GM23338 (cell line): ENCODE measurements around the gene DHX34. TPM values are rescaled to one million over a fixed set of nuclear protein-coding genes. Genes with fewer than 3 reads are reported as not detected.
A peak's percentile ranks its signal among the peaks of the same experiment; 100 is the strongest.
"Not testable (repeated sequence)": the region's sequence is repeated elsewhere in the genome, so short reads cannot be mapped to it uniquely, and the experiment has no call there.

ENCODE experiments used
- ATAC-seq: fragments of 200-7000 bp; cut with Tn5 transposase; 3 replicates; pipeline ENCODE4 v1.9.1; 2020
- DNase-seq: peaks from one replicate; pipeline ENCODE4 v3.0.0-alpha.2; 2015; ENCODE audit warnings: low spot score
- H2AFZ ChIP-seq: fragments of 200-600 bp; sonication (generic); 2 replicates; pipeline ENCODE4 v1.8.0; 2016; ENCODE audit warnings: antibody characterized with exemption, mild to moderate bottlenecking, moderate library complexity
- H3F3A ChIP-seq: fragments of 200-600 bp; sonication (generic); replicated peaks from 2 replicates; pipeline ENCODE4 v1.8.0; 2017; ENCODE audit warnings: antibody characterized with exemption, mixed run types, low read depth
- H3K27ac ChIP-seq: fragments of 200-600 bp; sonication (generic); 2 replicates; pipeline ENCODE4 v1.6.1; 2016; ENCODE audit warnings: low read depth
- H3K27me3 ChIP-seq: fragments of 200-600 bp; sonication (generic); 2 replicates; pipeline ENCODE4 v1.8.0; 2016; ENCODE audit warnings: mild to moderate bottlenecking, mixed run types, moderate library complexity; ENCODE audit not compliant: insufficient read depth
- H3K36me3 ChIP-seq: fragments of 200-600 bp; sonication (generic); 2 replicates; pipeline ENCODE4 v1.8.0; 2016; ENCODE audit warnings: mild to moderate bottlenecking; ENCODE audit not compliant: insufficient read depth
- H3K4me1 ChIP-seq: fragments of 200-600 bp; sonication (generic); 2 replicates; pipeline ENCODE4 v1.8.0; 2016; ENCODE audit warnings: mild to moderate bottlenecking, moderate library complexity; ENCODE audit not compliant: insufficient read depth
- H3K4me2 ChIP-seq: fragments of 200-600 bp; sonication (generic); 2 replicates; pipeline ENCODE4 v1.7.1; 2017; ENCODE audit warnings: mixed run types
- H3K4me3 ChIP-seq: fragments of 200-600 bp; sonication (generic); 2 replicates; pipeline ENCODE4 v1.6.1; 2016; ENCODE audit warnings: mixed run types
- H3K79me2 ChIP-seq: fragments of 200-600 bp; sonication (generic); replicated peaks from 2 replicates; pipeline ENCODE4 v1.8.0; 2017; ENCODE audit warnings: mild to moderate bottlenecking; ENCODE audit not compliant: insufficient read depth
- H3K9me2 ChIP-seq: fragments of 200-600 bp; sonication (generic); 2 replicates; pipeline ENCODE4 v1.8.0; 2017; ENCODE audit not compliant: insufficient read depth
- H4K20me1 ChIP-seq: fragments of 200-600 bp; sonication (generic); replicated peaks from 2 replicates; pipeline ENCODE4 v1.8.0; 2017; ENCODE audit warnings: mild to moderate bottlenecking; ENCODE audit not compliant: insufficient read depth
- H3K27ac Mint-ChIP-seq: 2 replicates; pipeline ENCODE4 v1.8.0; 2020; ENCODE audit warnings: inconsistent platforms, mild to moderate bottlenecking, moderate library complexity, mixed read lengths
- H3K27me3 Mint-ChIP-seq: 3 replicates; pipeline ENCODE4 v1.8.0; 2022; ENCODE audit warnings: low read depth, mild to moderate bottlenecking, moderate library complexity, mixed read lengths, inconsistent platforms; ENCODE audit not compliant: insufficient read depth, poor library complexity
- H3K36me3 Mint-ChIP-seq: 3 replicates; pipeline ENCODE4 v1.8.0; 2021; ENCODE audit warnings: low read depth, mild to moderate bottlenecking, inconsistent platforms, moderate library complexity, mixed read lengths
- H3K4me1 Mint-ChIP-seq: 3 replicates; pipeline ENCODE4 v1.8.0; 2020; ENCODE audit warnings: mild to moderate bottlenecking, inconsistent platforms, mixed read lengths
- H3K4me3 Mint-ChIP-seq: 3 replicates; pipeline ENCODE4 v1.8.0; 2021; ENCODE audit warnings: moderate library complexity, mild to moderate bottlenecking, inconsistent platforms, mixed read lengths
- H3K9me3 Mint-ChIP-seq: 3 replicates; pipeline ENCODE4 v1.8.0; 2020; ENCODE audit warnings: moderate library complexity, mild to moderate bottlenecking, inconsistent platforms, mixed read lengths
- EZH2 ChIP-seq: fragments of 200-600 bp; sonication (generic); IDR thresholded peaks from one replicate; pipeline ENCODE4 v1.8.0; 2017; ENCODE audit warnings: antibody characterized with exemption, mild to moderate bottlenecking, low read depth; ENCODE audit not compliant: unreplicated experiment
- EZH2phosphoT487 ChIP-seq: fragments of 200-600 bp; sonication (generic); IDR thresholded peaks from one replicate; pipeline ENCODE4 v1.8.1; 2018; ENCODE audit warnings: antibody characterized with exemption; ENCODE audit not compliant: unreplicated experiment
- STAT1 ChIP-seq: IDR thresholded peaks from one replicate; pipeline ENCODE4 v1.6.1; 2016; ENCODE audit warnings: antibody characterized with exemption; ENCODE audit not compliant: unreplicated experiment
- ZNF114 ChIP-seq: fragments of 250-450 bp; sonication (Bioruptor Pico); IDR thresholded peaks from 2 replicates; pipeline ENCODE4 v1.5.0; 2020; ENCODE audit warnings: mild to moderate bottlenecking, moderate library complexity
- ZNF331 ChIP-seq: fragments of 250-450 bp; sonication (Bioruptor Pico); IDR thresholded peaks from 2 replicates; pipeline ENCODE4 v1.5.0; 2020; ENCODE audit warnings: low read depth, mild to moderate bottlenecking, moderate library complexity
- polyA plus RNA-seq: library from polyadenylated mRNA; unstranded; fragments of >200 nt; fragmentation: Nextera tagmentation; extraction: Ambion mirVana; gene quantifications from 2 replicates; pipeline ENCODE4 v1.2.1, GENCODE V29; 2016
- total RNA-seq: library from RNA; depleted of rRNA; stranded (reverse); fragments of >200 nt; shearing (Covaris generic); gene quantifications from 2 replicates; pipeline ENCODE4 v1.2.3, GENCODE V29; 2014
- TF ChIP-seq, protein P1 (sequence below): fragments of 250-450 bp; sonication (Bioruptor Pico); IDR thresholded peaks from 2 replicates; pipeline ENCODE4 v1.5.0; 2020; ENCODE audit warnings: mild to moderate bottlenecking, moderate library complexity

The DHX34 gene
- total and polyA plus RNA-seq, 2 experiments from 2014 or later: 16.3 to 50.1 TPM

DNA sequence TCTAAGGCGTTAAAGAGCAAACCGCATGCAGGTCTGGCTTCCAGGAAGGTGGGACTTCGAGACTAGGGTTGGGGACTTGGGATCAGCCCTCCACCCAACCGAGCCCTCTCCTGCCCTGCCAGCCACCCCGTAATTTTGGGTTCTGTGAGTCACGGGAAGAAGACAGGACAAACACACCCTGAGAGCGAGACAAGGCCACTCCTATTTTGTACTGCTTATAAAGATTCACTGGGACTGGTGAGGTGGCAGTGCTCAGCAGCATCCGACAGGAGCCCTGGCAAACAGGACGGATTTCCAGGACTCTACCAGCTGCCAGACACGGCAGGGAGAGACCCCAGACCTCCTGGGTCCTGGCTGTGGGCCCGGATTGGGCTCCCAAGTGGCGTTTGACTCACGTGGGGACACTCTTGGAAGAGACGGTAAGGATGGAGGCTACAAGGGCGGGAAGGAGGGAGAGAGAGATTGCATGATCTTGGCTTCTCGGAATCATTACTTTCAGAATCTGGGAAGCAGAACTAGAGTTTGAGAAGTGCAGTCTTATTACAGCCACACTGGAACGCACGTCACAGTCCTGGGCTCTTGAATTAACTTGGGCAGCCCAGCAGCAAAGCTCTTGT lies 17.1 kb upstream of the DHX34 start, which contains the start of gene C5AR2 (continued):
- TF ChIP-seq, protein P1, sequence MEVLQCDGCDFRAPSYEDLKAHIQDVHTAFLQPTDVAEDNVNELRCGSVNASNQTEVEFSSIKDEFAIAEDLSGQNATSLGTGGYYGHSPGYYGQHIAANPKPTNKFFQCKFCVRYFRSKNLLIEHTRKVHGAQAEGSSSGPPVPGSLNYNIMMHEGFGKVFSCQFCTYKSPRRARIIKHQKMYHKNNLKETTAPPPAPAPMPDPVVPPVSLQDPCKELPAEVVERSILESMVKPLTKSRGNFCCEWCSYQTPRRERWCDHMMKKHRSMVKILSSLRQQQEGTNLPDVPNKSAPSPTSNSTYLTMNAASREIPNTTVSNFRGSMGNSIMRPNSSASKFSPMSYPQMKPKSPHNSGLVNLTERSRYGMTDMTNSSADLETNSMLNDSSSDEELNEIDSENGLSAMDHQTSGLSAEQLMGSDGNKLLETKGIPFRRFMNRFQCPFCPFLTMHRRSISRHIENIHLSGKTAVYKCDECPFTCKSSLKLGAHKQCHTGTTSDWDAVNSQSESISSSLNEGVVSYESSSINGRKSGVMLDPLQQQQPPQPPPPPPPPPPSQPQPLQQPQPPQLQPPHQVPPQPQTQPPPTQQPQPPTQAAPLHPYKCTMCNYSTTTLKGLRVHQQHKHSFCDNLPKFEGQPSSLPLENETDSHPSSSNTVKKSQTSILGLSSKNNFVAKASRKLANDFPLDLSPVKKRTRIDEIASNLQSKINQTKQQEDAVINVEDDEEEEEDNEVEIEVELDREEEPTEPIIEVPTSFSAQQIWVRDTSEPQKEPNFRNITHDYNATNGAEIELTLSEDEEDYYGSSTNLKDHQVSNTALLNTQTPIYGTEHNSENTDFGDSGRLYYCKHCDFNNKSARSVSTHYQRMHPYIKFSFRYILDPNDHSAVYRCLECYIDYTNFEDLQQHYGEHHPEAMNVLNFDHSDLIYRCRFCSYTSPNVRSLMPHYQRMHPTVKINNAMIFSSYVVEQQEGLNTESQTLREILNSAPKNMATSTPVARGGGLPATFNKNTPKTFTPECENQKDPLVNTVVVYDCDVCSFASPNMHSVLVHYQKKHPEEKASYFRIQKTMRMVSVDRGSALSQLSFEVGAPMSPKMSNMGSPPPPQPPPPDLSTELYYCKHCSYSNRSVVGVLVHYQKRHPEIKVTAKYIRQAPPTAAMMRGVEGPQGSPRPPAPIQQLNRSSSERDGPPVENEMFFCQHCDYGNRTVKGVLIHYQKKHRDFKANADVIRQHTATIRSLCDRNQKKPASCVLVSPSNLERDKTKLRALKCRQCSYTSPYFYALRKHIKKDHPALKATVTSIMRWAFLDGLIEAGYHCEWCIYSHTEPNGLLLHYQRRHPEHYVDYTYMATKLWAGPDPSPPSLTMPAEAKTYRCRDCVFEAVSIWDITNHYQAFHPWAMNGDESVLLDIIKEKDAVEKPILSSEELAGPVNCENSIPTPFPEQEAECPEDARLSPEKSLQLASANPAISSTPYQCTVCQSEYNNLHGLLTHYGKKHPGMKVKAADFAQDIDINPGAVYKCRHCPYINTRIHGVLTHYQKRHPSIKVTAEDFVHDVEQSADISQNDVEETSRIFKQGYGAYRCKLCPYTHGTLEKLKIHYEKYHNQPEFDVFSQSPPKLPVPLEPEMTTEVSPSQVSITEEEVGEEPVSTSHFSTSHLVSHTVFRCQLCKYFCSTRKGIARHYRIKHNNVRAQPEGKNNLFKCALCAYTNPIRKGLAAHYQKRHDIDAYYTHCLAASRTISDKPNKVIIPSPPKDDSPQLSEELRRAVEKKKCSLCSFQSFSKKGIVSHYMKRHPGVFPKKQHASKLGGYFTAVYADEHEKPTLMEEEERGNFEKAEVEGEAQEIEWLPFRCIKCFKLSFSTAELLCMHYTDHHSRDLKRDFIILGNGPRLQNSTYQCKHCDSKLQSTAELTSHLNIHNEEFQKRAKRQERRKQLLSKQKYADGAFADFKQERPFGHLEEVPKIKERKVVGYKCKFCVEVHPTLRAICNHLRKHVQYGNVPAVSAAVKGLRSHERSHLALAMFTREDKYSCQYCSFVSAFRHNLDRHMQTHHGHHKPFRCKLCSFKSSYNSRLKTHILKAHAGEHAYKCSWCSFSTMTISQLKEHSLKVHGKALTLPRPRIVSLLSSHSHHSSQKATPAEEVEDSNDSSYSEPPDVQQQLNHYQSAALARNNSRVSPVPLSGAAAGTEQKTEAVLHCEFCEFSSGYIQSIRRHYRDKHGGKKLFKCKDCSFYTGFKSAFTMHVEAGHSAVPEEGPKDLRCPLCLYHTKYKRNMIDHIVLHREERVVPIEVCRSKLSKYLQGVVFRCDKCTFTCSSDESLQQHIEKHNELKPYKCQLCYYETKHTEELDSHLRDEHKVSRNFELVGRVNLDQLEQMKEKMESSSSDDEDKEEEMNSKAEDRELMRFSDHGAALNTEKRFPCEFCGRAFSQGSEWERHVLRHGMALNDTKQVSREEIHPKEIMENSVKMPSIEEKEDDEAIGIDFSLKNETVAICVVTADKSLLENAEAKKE (CRISPR knock-in tag): no peak
- TF ChIP-seq EZH2 (no peak), EZH2phosphoT487 (no peak), ZNF114 (CRISPR knock-in tag) (no peak), ZNF331 (CRISPR knock-in tag) (no peak), STAT1 (no peak)

- H4K20me1 ChIP-seq, H3K79me2 ChIP-seq, H3K36me3 Mint-ChIP-seq, H3K4me3 ChIP-seq, H3K36me3 ChIP-seq, H3F3A ChIP-seq, H3K27me3 ChIP-seq, H3K4me1 ChIP-seq, H3K9me2 ChIP-seq, H3K4me2 ChIP-seq, H3K27ac ChIP-seq, H3K4me1 Mint-ChIP-seq, H3K9me3 Mint-ChIP-seq, H3K4me3 Mint-ChIP-seq: not testable (repeated sequence)
- DNase-seq (peak; percentile 34), ATAC-seq (peak; percentile 63)
- peak overlapping the region; percentile 63; the same call in 1 of the 2 replicates for H2AFZ ChIP-seq
- peak overlapping the region; percentile 63; the same call in 1 of the 2 replicates for H3K27ac Mint-ChIP-seq
- peaks cover 12% of the 10 kb centered on the region for H3K27me3 Mint-ChIP-seq
Measured at GRCh38 chr19:47336765-47337718, 12.1 kb upstream of the DHX34 start.
